HepG2 (cell line): ENCODE results near the gene LRSAM1. TPM values are rescaled to one million over a fixed set of nuclear protein-coding genes. Genes with fewer than 3 reads are reported as not detected.

ENCODE experiments used
- DPF2 ChIP-seq: sonication (generic); formaldehyde crosslinking; IDR thresholded peaks from 2 replicates; pipeline ENCODE4 v1.4.0; 2020; ENCODE audit warnings: mild to moderate bottlenecking, low read depth, missing genetic modification reagents, borderline replicate concordance
- HOXA7 ChIP-seq: sonication (generic); formaldehyde crosslinking; IDR thresholded peaks from 2 replicates; pipeline ENCODE4 v1.8.1; 2022; ENCODE audit warnings: mild to moderate bottlenecking, missing genetic modification reagents, moderate library complexity
- KAT8 ChIP-seq: IDR thresholded peaks from 2 replicates; pipeline ENCODE4 v1.6.1; 2016; ENCODE audit warnings: missing genetic modification reagents, missing compliant biosample characterization
- KLF11 ChIP-seq: IDR thresholded peaks from 2 replicates; pipeline ENCODE4 v1.6.1; 2016; ENCODE audit warnings: missing compliant biosample characterization
- KLF6 ChIP-seq: IDR thresholded peaks from 2 replicates; pipeline ENCODE4 v1.8.0; 2016; ENCODE audit warnings: missing biosample characterization, missing genetic modification reagents
- MAF1 ChIP-seq: sonication (generic); formaldehyde crosslinking; IDR thresholded peaks from 2 replicates; pipeline ENCODE4 v1.5.0; 2020; ENCODE audit warnings: missing genetic modification reagents, borderline replicate concordance
- NCOA1 ChIP-seq: sonication (generic); formaldehyde crosslinking; IDR thresholded peaks from 2 replicates; pipeline ENCODE4 v1.9.0; 2021; ENCODE audit warnings: missing genetic modification reagents
- NR3C1 ChIP-seq: sonication (generic); formaldehyde crosslinking; IDR thresholded peaks from 2 replicates; pipeline ENCODE4 v1.4.0; 2020; ENCODE audit warnings: missing genetic modification reagents
- PPARG ChIP-seq: conservative IDR thresholded peaks from 2 replicates; pipeline ENCODE4 v1.6.1; 2016; ENCODE audit warnings: missing biosample characterization, missing genetic modification reagents
- SAFB2 ChIP-seq: sonication (generic); formaldehyde crosslinking; IDR thresholded peaks from 2 replicates; pipeline ENCODE4 v1.5.1; 2020; ENCODE audit warnings: missing genetic modification reagents, low read depth, mild to moderate bottlenecking, borderline replicate concordance
- THAP11 ChIP-seq: IDR thresholded peaks from 2 replicates; pipeline ENCODE4 v1.6.1; 2016; ENCODE audit warnings: missing biosample characterization, missing genetic modification reagents
- ZKSCAN1 ChIP-seq: fragments of 150-350 bp; IDR thresholded peaks from 2 replicates; pipeline ENCODE4 v1.6.1; 2014; ENCODE audit warnings: low read length
- ZNF331 ChIP-seq: sonication (generic); formaldehyde crosslinking; IDR thresholded peaks from 2 replicates; pipeline ENCODE4 v1.4.0; 2020; ENCODE audit warnings: missing genetic modification reagents
- ZNF510 ChIP-seq: sonication (generic); formaldehyde crosslinking; IDR thresholded peaks from 2 replicates; pipeline ENCODE4 v1.4.0; 2020; ENCODE audit warnings: low read depth, mild to moderate bottlenecking, missing genetic modification reagents
- ZNF746 ChIP-seq: sonication (generic); formaldehyde crosslinking; IDR thresholded peaks from 2 replicates; pipeline ENCODE4 v1.8.0; 2022; ENCODE audit warnings: mild to moderate bottlenecking, missing genetic modification reagents
- polyA plus RNA-seq, 8 experiments: library from polyadenylated mRNA; depleted of rRNA in 3 of 8; stranded (reverse) in 7 of 8; unstranded in 1 of 8; fragments of >200 nt; fragmentation: Illumina TruSeq in 4 of 8; extraction: Trizol in 4 of 8; gene quantifications; 2 replicates each; pipeline versions ENCODE4 v1.2.1 to v1.2.3, GENCODE V29; 2011 to 2016; ENCODE audit warnings: low read depth in 4 of 8, missing spikeins in 1 of 8, mixed read lengths in 1 of 8; ENCODE audit not compliant: insufficient read depth in 1 of 8
- total RNA-seq, 5 experiments: library from RNA; depleted of rRNA; stranded (reverse); fragments of >200 nt; fragmentation: Illumina TruSeq; extraction: Trizol; gene quantifications; 2 replicates each; pipeline ENCODE4 v1.2.3, GENCODE V29; 2016; ENCODE audit warnings: low read depth in 1 of 5
- TF ChIP-seq, protein P1 (sequence below): sonication (generic); formaldehyde crosslinking; IDR thresholded peaks from 2 replicates; pipeline ENCODE4 v1.4.0; 2020; ENCODE audit warnings: mild to moderate bottlenecking, missing genetic modification reagents, borderline replicate concordance
- TF ChIP-seq, protein P2 (sequence below): sonication (generic); formaldehyde crosslinking; IDR thresholded peaks from 2 replicates; pipeline ENCODE4 v1.5.0; 2020; ENCODE audit warnings: mild to moderate bottlenecking, missing genetic modification reagents
- TF ChIP-seq, protein P3 (sequence below): sonication (generic); formaldehyde crosslinking; conservative IDR thresholded peaks from 2 replicates; pipeline ENCODE4 v1.4.0; 2020; ENCODE audit warnings: missing genetic modification reagents
- TF ChIP-seq, protein P4 (sequence below): sonication (generic); formaldehyde crosslinking; IDR thresholded peaks from 2 replicates; pipeline ENCODE4 v1.8.0; 2022; ENCODE audit warnings: mild to moderate bottlenecking, missing genetic modification reagents, moderate library complexity
- TF ChIP-seq, protein P5 (sequence below): sonication (generic); formaldehyde crosslinking; IDR thresholded peaks from 2 replicates; pipeline ENCODE4 v1.8.1; 2023; ENCODE audit warnings: mild to moderate bottlenecking, inconsistent platforms, moderate library complexity, missing genetic modification reagents, borderline replicate concordance

LRSAM1 gene
- total and polyA plus RNA-seq, 2 of the 13 experiments (the other 11 are each of a cell fraction or from before 2014, with no cell fraction given), result 8.7 to 10.2 TPM

DNA sequence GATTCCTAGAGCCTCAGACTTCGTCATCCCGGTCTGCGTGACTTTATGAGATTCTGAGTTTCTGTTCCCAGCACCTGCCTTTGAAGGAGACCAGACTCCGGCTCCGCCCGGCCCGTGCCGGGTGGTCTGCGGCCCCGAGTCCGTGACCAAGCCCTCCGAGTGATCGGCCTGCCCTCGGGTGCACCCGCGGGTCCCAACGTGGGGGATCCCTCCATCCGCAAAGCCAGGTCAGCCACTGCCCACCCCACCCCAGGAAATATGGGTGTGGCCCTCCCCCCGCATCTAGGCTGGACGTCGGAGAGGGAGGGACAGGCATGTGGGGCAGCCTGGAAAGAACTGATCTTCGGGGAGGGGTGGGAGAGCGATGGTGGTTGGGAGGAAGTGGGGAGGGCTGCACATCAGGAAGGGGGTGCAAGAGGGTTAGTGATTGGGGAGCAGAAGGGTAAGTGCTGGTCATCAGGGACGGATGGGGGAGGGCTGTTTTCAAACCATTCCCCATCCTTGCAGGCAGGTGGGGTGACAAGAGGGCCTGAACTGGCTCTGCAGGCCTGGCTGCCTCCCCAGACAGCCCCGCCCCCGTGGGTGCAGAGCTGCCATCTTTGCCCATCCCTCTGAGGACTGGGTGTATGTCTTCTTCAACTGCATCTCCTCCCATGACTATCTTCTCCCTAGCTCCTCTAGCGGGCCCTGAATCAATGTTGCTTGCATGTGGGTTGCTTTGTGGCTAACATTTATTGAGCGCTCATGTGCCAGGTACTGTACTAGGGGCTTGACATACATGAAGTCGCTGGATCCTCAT, 747 bp downstream of the LRSAM1 start (continued):
- TF ChIP-seq, protein P1, sequence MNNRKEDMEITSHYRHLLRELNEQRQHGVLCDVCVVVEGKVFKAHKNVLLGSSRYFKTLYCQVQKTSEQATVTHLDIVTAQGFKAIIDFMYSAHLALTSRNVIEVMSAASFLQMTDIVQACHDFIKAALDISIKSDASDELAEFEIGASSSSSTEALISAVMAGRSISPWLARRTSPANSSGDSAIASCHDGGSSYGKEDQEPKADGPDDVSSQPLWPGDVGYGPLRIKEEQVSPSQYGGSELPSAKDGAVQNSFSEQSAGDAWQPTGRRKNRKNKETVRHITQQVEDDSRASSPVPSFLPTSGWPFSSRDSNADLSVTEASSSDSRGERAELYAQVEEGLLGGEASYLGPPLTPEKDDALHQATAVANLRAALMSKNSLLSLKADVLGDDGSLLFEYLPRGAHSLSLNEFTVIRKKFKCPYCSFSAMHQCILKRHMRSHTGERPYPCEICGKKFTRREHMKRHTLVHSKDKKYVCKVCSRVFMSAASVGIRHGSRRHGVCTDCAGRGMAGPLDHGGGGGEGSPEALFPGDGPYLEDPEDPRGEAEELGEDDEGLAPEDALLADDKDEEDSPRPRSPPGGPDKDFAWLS (CRISPR knock-in tag), result no peak
- TF ChIP-seq, protein P2, sequence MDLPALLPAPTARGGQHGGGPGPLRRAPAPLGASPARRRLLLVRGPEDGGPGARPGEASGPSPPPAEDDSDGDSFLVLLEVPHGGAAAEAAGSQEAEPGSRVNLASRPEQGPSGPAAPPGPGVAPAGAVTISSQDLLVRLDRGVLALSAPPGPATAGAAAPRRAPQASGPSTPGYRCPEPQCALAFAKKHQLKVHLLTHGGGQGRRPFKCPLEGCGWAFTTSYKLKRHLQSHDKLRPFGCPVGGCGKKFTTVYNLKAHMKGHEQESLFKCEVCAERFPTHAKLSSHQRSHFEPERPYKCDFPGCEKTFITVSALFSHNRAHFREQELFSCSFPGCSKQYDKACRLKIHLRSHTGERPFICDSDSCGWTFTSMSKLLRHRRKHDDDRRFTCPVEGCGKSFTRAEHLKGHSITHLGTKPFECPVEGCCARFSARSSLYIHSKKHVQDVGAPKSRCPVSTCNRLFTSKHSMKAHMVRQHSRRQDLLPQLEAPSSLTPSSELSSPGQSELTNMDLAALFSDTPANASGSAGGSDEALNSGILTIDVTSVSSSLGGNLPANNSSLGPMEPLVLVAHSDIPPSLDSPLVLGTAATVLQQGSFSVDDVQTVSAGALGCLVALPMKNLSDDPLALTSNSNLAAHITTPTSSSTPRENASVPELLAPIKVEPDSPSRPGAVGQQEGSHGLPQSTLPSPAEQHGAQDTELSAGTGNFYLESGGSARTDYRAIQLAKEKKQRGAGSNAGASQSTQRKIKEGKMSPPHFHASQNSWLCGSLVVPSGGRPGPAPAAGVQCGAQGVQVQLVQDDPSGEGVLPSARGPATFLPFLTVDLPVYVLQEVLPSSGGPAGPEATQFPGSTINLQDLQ, result 0 out of 2 replicates have a peak, but pooled peaks have one; percentile 39
- TF ChIP-seq HOXA7 (no peak), SAFB2 (CRISPR knock-in tag) (no peak), ZNF510 (CRISPR knock-in tag) (no peak), KLF11 (no peak), NR3C1 (0 out of 2 replicates have a peak, but pooled peaks have one; percentile 17), DPF2 (CRISPR knock-in tag) (no peak), KAT8 (no peak; the same call in 1 of the 2 replicates), MAF1 (no peak), PPARG (CRISPR knock-in tag) (no peak), NCOA1 (CRISPR knock-in tag) (no peak), ZNF331 (CRISPR knock-in tag) (0 out of 2 replicates have a peak, but pooled peaks have one; percentile 69), ZNF746 (CRISPR knock-in tag) (peak; percentile 71; the same call in 1 of the 2 replicates), THAP11 (CRISPR knock-in tag) (peak; percentile 42; the same call in 1 of the 2 replicates), KLF6 (CRISPR knock-in tag) (0 out of 2 replicates have a peak, but pooled peaks have one; percentile 30), ZKSCAN1 (no peak)
- TF ChIP-seq, protein P3, sequence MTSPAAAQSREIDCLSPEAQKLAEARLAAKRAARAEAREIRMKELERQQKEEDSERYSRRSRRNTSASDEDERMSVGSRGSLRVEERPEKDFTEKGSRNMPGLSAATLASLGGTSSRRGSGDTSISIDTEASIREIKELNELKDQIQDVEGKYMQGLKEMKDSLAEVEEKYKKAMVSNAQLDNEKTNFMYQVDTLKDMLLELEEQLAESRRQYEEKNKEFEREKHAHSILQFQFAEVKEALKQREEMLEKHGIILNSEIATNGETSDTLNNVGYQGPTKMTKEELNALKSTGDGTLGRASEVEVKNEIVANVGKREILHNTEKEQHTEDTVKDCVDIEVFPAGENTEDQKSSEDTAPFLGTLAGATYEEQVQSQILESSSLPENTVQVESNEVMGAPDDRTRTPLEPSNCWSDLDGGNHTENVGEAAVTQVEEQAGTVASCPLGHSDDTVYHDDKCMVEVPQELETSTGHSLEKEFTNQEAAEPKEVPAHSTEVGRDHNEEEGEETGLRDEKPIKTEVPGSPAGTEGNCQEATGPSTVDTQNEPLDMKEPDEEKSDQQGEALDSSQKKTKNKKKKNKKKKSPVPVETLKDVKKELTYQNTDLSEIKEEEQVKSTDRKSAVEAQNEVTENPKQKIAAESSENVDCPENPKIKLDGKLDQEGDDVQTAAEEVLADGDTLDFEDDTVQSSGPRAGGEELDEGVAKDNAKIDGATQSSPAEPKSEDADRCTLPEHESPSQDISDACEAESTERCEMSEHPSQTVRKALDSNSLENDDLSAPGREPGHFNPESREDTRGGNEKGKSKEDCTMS (CRISPR knock-in tag), result no peak
- TF ChIP-seq, protein P4, sequence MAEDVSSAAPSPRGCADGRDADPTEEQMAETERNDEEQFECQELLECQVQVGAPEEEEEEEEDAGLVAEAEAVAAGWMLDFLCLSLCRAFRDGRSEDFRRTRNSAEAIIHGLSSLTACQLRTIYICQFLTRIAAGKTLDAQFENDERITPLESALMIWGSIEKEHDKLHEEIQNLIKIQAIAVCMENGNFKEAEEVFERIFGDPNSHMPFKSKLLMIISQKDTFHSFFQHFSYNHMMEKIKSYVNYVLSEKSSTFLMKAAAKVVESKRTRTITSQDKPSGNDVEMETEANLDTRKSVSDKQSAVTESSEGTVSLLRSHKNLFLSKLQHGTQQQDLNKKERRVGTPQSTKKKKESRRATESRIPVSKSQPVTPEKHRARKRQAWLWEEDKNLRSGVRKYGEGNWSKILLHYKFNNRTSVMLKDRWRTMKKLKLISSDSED (CRISPR knock-in tag), result 0 out of 2 replicates have a peak, but pooled peaks have one; percentile 70
- TF ChIP-seq, protein P5, sequence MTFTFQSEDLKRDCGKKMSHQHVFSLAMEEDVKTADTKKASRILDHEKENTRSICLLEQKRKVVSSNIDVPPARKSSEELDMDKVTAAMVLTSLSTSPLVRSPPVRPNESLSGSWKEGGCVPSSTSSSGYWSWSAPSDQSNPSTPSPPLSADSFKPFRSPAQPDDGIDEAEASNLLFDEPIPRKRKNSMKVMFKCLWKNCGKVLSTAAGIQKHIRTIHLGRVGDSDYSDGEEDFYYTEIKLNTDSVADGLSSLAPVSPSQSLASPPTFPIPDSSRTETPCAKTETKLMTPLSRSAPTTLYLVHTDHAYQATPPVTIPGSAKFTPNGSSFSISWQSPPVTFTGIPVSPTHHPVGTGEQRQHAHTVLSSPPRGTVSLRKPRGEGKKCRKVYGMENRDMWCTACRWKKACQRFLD (CRISPR knock-in tag), result no peak
